ENCODE data around the gene CTRB2.
A peak's percentile ranks its signal among the peaks of the same experiment; 100 is the strongest.

Gene CTRB2

GRCh38 chr16:75219838-75220237 is 12.9 kb upstream of the CTRB2 start:
- in situ Hi-C loops (cut with MboI; ENCODE audit: low sequenced_read_pairs, unreplicated experiment) = loop anchor here (10.0 to 25.0 kb wide), 2 partner anchors 165 to 542 kb away; no protein-coding TSS in a partner anchor
- TF ChIP-seq CTCF (IDR thresholded peaks at IDR 0.05; ENCODE audit: borderline replicate concordance, control extremely low read depth, extremely low read depth, insufficient read depth, missing control alignments) = no peak
- no peak for DNase-seq (ENCODE audit: low spot score)

GRCh38 chr16:75219088-75219487 is 12.1 kb upstream of the CTRB2 start:
- TF ChIP-seq CTCF (IDR thresholded peaks at IDR 0.05; ENCODE audit: borderline replicate concordance, control extremely low read depth, extremely low read depth, insufficient read depth, missing control alignments) = no peak
- in situ Hi-C loops (cut with MboI; ENCODE audit: low sequenced_read_pairs, unreplicated experiment) = loop anchor here (10.0 to 25.0 kb wide), 2 partner anchors 166 to 543 kb away; no protein-coding TSS in a partner anchor
- DNase-seq (ENCODE audit: low spot score) = no peak

GRCh38 chr16:75218256-75219076 is 11.5 kb upstream of the CTRB2 start, which contains the start of gene CTRB1:
TSS of gene CTRB1 (plus strand) at chr16:75218988. CDS start at chr16:75219008, 20 bp downstream.
- TF ChIP-seq CTCF (IDR thresholded peaks at IDR 0.05; ENCODE audit: borderline replicate concordance, control extremely low read depth, extremely low read depth, insufficient read depth, missing control alignments) = no peak
- peak; percentile 66 for DNase-seq (ENCODE audit: low spot score)
- in situ Hi-C loops (cut with MboI; ENCODE audit: low sequenced_read_pairs, unreplicated experiment) = loop anchor here (10.0 to 25.0 kb wide), 2 partner anchors 166 to 544 kb away; no protein-coding TSS in a partner anchor

- no peak for TF ChIP-seq CTCF (IDR thresholded peaks at IDR 0.05; ENCODE audit: borderline replicate concordance, control extremely low read depth, extremely low read depth, insufficient read depth, missing control alignments)
- in situ Hi-C loops (cut with MboI; ENCODE audit: low sequenced_read_pairs, unreplicated experiment) = loop anchor here (10.0 to 25.0 kb wide), 2 partner anchors 167 to 545 kb away; no protein-coding TSS in a partner anchor
- DNase-seq (ENCODE audit: low spot score) = no peak
Measured at GRCh38 chr16:75217389-75217851, 10.5 kb upstream of the CTRB2 start.

- in situ Hi-C loops (cut with MboI; ENCODE audit: low sequenced_read_pairs, unreplicated experiment) = loop anchor here (10.0 to 25.0 kb wide), 2 partner anchors 168 to 546 kb away; no protein-coding TSS in a partner anchor
- no peak for DNase-seq (ENCODE audit: low spot score)
Measured at GRCh38 chr16:75216576-75216975, 9.6 kb upstream of the CTRB2 start.

More at GRCh38 chr16:75216576-75216975, 9.6 kb upstream of the CTRB2 start:
- no peak for TF ChIP-seq CTCF (IDR thresholded peaks at IDR 0.05; ENCODE audit: borderline replicate concordance, control extremely low read depth, extremely low read depth, insufficient read depth, missing control alignments)

Measured in GM13976 (cell line).